ENCODE data around the gene GAL. TPM values are rescaled to one million over a fixed set of nuclear protein-coding genes. Genes with fewer than 3 reads are reported as not detected.

The GAL gene
- total and polyA plus RNA-seq, 2 experiments from 2014 or later = 80.9 to 691 TPM

DNA sequence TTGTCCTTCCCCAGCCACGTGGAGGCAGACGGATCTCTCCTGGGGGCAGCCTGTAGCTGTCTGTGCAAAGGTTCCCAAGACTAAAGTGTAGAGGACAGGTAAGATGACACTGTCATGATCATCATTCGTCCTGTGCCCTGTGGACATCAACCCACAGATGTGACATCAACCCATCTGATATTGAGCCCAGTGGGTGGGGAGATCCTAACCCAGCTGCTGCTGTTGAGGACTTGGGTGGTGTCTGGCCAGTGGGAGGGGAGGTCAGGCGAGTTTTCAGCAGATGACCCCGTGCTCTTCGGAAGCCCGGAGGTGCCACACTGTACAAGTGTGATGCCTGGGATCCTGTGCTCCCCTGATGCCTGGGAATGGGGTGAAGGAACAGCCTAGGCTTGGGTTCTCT is 1.2 kb upstream of the GAL start:
- H3K27me3 Mint-ChIP-seq (ENCODE audit: insufficient read depth, low read depth, poor library complexity) = peaks cover 34% of the 10 kb centered on the region
- H3K36me3 ChIP-seq (ENCODE audit: insufficient read depth) = 0 out of 2 replicates have a peak, but pooled peaks cover 5% of the 10 kb centered on the region
- no peak overlapping the region for H3K4me3 ChIP-seq
- peaks cover 10% of the 10 kb centered on the region; the same call in 1 of the 2 replicates for H3K4me1 ChIP-seq (ENCODE audit: insufficient read depth)
- DNase-seq (ENCODE audit: low spot score) (no peak), ATAC-seq (no peak)
- H3K79me2 ChIP-seq (replicated peaks; ENCODE audit: insufficient read depth) = peaks cover 4% of the 10 kb centered on the region; the same call in 1 of the 2 replicates
- no peak overlapping the region for H3K4me3 Mint-ChIP-seq
- no peak overlapping the region for H3K27ac Mint-ChIP-seq
- peak overlapping the region; percentile 90; the same call in 1 of the 2 replicates for H3K4me2 ChIP-seq
- peaks cover 22% of the 10 kb centered on the region for H3K36me3 Mint-ChIP-seq (ENCODE audit: low read depth)
- H4K20me1 ChIP-seq (replicated peaks; ENCODE audit: insufficient read depth) = no peaks in the 10 kb centered on the region; the same call in 1 of the 2 replicates
- H3K4me1 Mint-ChIP-seq = peaks cover 24% of the 10 kb centered on the region
- H3K9me3 Mint-ChIP-seq = no peaks in the 10 kb centered on the region
- TF ChIP-seq NANOG (IDR thresholded peaks at IDR 0.05; ENCODE audit: borderline replicate concordance) (no peak), EZH2 (IDR thresholded peaks at IDR 0.05; ENCODE audit: low read depth, unreplicated experiment) (no peak), ZNF114 (CRISPR knock-in tag; IDR thresholded peaks at IDR 0.05) (no peak), POLR2AphosphoS5 (IDR thresholded peaks at IDR 0.05; ENCODE audit: low read depth) (no peak), JUNB (IDR thresholded peaks at IDR 0.05; ENCODE audit: unreplicated experiment) (no peak)
- TF ChIP-seq, protein P1, sequence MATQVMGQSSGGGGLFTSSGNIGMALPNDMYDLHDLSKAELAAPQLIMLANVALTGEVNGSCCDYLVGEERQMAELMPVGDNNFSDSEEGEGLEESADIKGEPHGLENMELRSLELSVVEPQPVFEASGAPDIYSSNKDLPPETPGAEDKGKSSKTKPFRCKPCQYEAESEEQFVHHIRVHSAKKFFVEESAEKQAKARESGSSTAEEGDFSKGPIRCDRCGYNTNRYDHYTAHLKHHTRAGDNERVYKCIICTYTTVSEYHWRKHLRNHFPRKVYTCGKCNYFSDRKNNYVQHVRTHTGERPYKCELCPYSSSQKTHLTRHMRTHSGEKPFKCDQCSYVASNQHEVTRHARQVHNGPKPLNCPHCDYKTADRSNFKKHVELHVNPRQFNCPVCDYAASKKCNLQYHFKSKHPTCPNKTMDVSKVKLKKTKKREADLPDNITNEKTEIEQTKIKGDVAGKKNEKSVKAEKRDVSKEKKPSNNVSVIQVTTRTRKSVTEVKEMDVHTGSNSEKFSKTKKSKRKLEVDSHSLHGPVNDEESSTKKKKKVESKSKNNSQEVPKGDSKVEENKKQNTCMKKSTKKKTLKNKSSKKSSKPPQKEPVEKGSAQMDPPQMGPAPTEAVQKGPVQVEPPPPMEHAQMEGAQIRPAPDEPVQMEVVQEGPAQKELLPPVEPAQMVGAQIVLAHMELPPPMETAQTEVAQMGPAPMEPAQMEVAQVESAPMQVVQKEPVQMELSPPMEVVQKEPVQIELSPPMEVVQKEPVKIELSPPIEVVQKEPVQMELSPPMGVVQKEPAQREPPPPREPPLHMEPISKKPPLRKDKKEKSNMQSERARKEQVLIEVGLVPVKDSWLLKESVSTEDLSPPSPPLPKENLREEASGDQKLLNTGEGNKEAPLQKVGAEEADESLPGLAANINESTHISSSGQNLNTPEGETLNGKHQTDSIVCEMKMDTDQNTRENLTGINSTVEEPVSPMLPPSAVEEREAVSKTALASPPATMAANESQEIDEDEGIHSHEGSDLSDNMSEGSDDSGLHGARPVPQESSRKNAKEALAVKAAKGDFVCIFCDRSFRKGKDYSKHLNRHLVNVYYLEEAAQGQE (IDR thresholded peaks at IDR 0.05; ENCODE audit: unreplicated experiment) = no peak
- TF ChIP-seq, protein P2, sequence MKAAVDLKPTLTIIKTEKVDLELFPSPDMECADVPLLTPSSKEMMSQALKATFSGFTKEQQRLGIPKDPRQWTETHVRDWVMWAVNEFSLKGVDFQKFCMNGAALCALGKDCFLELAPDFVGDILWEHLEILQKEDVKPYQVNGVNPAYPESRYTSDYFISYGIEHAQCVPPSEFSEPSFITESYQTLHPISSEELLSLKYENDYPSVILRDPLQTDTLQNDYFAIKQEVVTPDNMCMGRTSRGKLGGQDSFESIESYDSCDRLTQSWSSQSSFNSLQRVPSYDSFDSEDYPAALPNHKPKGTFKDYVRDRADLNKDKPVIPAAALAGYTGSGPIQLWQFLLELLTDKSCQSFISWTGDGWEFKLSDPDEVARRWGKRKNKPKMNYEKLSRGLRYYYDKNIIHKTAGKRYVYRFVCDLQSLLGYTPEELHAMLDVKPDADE (IDR thresholded peaks at IDR 0.05) = no peak
- no peaks in the 10 kb centered on the region for H3K9me2 ChIP-seq (ENCODE audit: insufficient read depth)
- H2AFZ ChIP-seq = no peak overlapping the region
- H3F3A ChIP-seq (replicated peaks; ENCODE audit: low read depth) = no peaks in the 10 kb centered on the region; the same call in none of the 2 replicates
- H3K27me3 ChIP-seq (ENCODE audit: insufficient read depth) = peaks cover 33% of the 10 kb centered on the region
- H3K27ac ChIP-seq (ENCODE audit: low read depth) = no peak overlapping the region

DNA sequence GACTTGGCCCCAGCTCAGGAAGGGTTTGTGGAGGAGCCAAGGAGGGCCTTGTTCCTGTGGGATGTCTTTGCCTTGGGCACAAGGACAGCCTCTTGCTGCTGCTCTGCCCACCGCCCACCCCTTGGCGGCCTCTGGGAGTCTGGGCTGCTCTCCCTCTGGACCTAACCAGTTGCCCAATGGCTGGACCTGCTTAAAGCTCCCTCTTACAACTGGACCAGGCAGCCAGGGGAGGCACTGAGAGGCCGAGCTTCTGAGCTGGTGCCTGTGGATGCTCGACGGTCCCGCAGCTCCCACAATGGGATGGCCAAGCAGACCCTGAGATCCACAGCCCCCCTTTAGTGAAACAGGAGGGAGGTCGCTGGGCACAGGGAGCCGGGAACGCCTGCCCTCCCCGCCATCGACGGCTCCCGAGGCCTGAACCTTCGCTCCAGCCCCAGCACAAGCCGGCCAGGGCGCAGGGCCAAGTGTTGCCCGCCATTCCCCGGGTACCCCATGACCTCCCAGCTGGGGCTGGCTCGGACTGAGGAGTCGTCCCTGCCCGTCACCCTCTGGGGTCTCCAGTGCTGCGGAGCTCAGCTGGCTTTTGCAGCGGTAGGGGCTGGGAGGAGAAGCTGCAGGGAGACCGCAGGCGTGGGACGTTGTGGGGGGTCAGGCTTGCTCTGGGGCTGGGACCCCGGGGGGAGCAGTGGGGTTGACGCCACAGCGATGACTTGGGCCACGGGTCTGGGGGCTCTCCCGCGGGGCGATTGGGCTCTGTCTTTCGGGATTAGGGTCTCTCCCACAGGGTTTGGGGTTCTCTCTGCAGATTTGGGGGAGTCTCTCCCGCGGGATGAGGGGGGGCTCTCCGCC is 584 bp upstream of the GAL start:
- Mint-ChIP-seq H3K9me3 (no peaks in the 10 kb centered on the region), H3K4me1 (peaks cover 22% of the 10 kb centered on the region), H3K27ac (no peak overlapping the region), H3K36me3 (ENCODE audit: low read depth) (peaks cover 28% of the 10 kb centered on the region), H3K27me3 (ENCODE audit: insufficient read depth, low read depth, poor library complexity) (peaks cover 34% of the 10 kb centered on the region), H3K4me3 (peak overlapping the region; percentile 51; the same call in 2 of the 3 replicates)
- Histone ChIP-seq H3K79me2 (replicated peaks; ENCODE audit: insufficient read depth) (peaks cover 4% of the 10 kb centered on the region; the same call in 1 of the 2 replicates), H3K4me3 (peak overlapping the region; percentile 78), H3K4me1 (ENCODE audit: insufficient read depth) (peaks cover 10% of the 10 kb centered on the region; the same call in 1 of the 2 replicates), H3K4me2 (peak overlapping the region; percentile 90), H4K20me1 (replicated peaks; ENCODE audit: insufficient read depth) (no peaks in the 10 kb centered on the region; the same call in 1 of the 2 replicates), H3K27ac (ENCODE audit: low read depth) (no peak overlapping the region), H3K9me2 (ENCODE audit: insufficient read depth) (no peaks in the 10 kb centered on the region), H3F3A (replicated peaks; ENCODE audit: low read depth) (no peaks in the 10 kb centered on the region; the same call in none of the 2 replicates), H2AFZ (peak overlapping the region; percentile 91), H3K27me3 (ENCODE audit: insufficient read depth) (peaks cover 33% of the 10 kb centered on the region), H3K36me3 (ENCODE audit: insufficient read depth) (0 out of 2 replicates have a peak, but pooled peaks cover 10% of the 10 kb centered on the region)
- ATAC-seq = peak; percentile 36
- peak; percentile 54 for DNase-seq (ENCODE audit: low spot score)
- peak; percentile 39 for TF ChIP-seq EZH2 (IDR thresholded peaks at IDR 0.05; ENCODE audit: low read depth, unreplicated experiment)
- TF ChIP-seq, protein P2 (IDR thresholded peaks at IDR 0.05) = no peak

Measured in GM23338 (cell line).